ENCODE results near the gene TM2D3. TPM values are rescaled to one million over a fixed set of nuclear protein-coding genes. Genes with fewer than 3 reads are reported as not detected.

The TM2D3 gene
- 10 to 100 TPM; 39.9 to 73.1 (median 52.6) TPM for polyA plus RNA-seq

GRCh38 chr15:101652098-101652785 is at the start of gene TM2D3:
Gene TM2D3, minus strand, starts transcription at chr15:101652381. Its CDS starts 20 bp downstream, at chr15:101652361.
- H3K27ac Mint-ChIP-seq = peak within 1 kb of the TSS; percentile 94 to 98 (median 96)
- peaks cover 0 to 9% (median 6%) of the 10 kb centered on the region in 3 donors for H3K27me3 Mint-ChIP-seq (ENCODE audit: low read depth in 3 of 3)
- no peaks in the 10 kb centered on the region for H3K9me3 Mint-ChIP-seq
- DNase-seq = peak; percentile 96
- peaks cover 27 to 37% of the 10 kb centered on the region in 2 donors for H3K4me1 Mint-ChIP-seq
- H3K4me3 Mint-ChIP-seq = peak within 1 kb of the TSS; percentile 92 to 94 (median 93)
- peaks cover 0 to 10% (median 4%) of the 10 kb centered on the region in 3 donors for H3K36me3 Mint-ChIP-seq

- Mint-ChIP-seq H3K27me3 (ENCODE audit: low read depth in 3 of 3) (no peaks in the 10 kb centered on the region), H3K4me1 (peaks cover 4 to 19% of the 10 kb centered on the region in 2 donors), H3K4me3 (no peak overlapping the region), H3K36me3 (peaks cover 49 to 76% (median 55%) of the 10 kb centered on the region in 3 donors), H3K27ac (no peak overlapping the region), H3K9me3 (no peaks in the 10 kb centered on the region)
- no peak for DNase-seq
These were observed 46.1 kb upstream of the TM2D3 start for GRCh38 chr15:101698314-101698713.

- peaks cover 43 to 80% (median 50%) of the 10 kb centered on the region in 3 donors for H3K36me3 Mint-ChIP-seq
- DNase-seq = no peak
These were observed 45.3 kb upstream of the TM2D3 start for GRCh38 chr15:101697488-101697887.

GRCh38 chr15:101696829-101697228 is 44.6 kb upstream of the TM2D3 start:
- H3K27ac Mint-ChIP-seq = peak overlapping the region in 1 of 6 donors; percentile 57
- no peak overlapping the region for H3K4me3 Mint-ChIP-seq
- peaks cover 38 to 74% (median 44%) of the 10 kb centered on the region in 3 donors for H3K36me3 Mint-ChIP-seq
- H3K4me1 Mint-ChIP-seq = peaks cover 3 to 28% of the 10 kb centered on the region in 2 donors
- no peaks in the 10 kb centered on the region for H3K27me3 Mint-ChIP-seq (ENCODE audit: low read depth in 3 of 3)
- no peak for DNase-seq
- H3K9me3 Mint-ChIP-seq = no peaks in the 10 kb centered on the region

More at GRCh38 chr15:101697488-101697887, 45.3 kb upstream of the TM2D3 start:
- H3K4me1 Mint-ChIP-seq = peaks cover 3 to 28% of the 10 kb centered on the region in 2 donors
- H3K27ac Mint-ChIP-seq = no peak overlapping the region
- H3K27me3 Mint-ChIP-seq (ENCODE audit: low read depth in 3 of 3) = no peaks in the 10 kb centered on the region
- no peak overlapping the region for H3K4me3 Mint-ChIP-seq
- no peaks in the 10 kb centered on the region for H3K9me3 Mint-ChIP-seq

GRCh38 chr15:101694261-101694660 is 42.1 kb upstream of the TM2D3 start:
- H3K9me3 Mint-ChIP-seq = no peaks in the 10 kb centered on the region
- peaks cover 29 to 61% (median 30%) of the 10 kb centered on the region in 3 donors for H3K36me3 Mint-ChIP-seq
- peaks cover 3 to 28% of the 10 kb centered on the region in 2 donors for H3K4me1 Mint-ChIP-seq
- H3K27ac Mint-ChIP-seq = peak overlapping the region in 1 of 6 donors; percentile 2
- H3K27me3 Mint-ChIP-seq (ENCODE audit: low read depth in 3 of 3) = no peaks in the 10 kb centered on the region
- no peak overlapping the region for H3K4me3 Mint-ChIP-seq
- DNase-seq = no peak

GRCh38 chr15:101692801-101693598 is 40.8 kb upstream of the TM2D3 start:
- no peak for DNase-seq
- no peaks in the 10 kb centered on the region for H3K9me3 Mint-ChIP-seq
- H3K4me1 Mint-ChIP-seq = peaks cover 3 to 28% of the 10 kb centered on the region in 2 donors
- no peak overlapping the region for H3K4me3 Mint-ChIP-seq
- H3K27me3 Mint-ChIP-seq (ENCODE audit: low read depth in 3 of 3) = no peaks in the 10 kb centered on the region
- peaks cover 24 to 53% (median 28%) of the 10 kb centered on the region in 3 donors for H3K36me3 Mint-ChIP-seq
- peak overlapping the region in 1 of 6 donors; percentile 68 for H3K27ac Mint-ChIP-seq

GRCh38 chr15:101689901-101690300 is 37.7 kb upstream of the TM2D3 start:
- H3K4me3 Mint-ChIP-seq = no peak overlapping the region
- no peaks in the 10 kb centered on the region for H3K27me3 Mint-ChIP-seq (ENCODE audit: low read depth in 3 of 3)

GRCh38 chr15:101686718-101687117 is 34.5 kb upstream of the TM2D3 start:
- no peaks in the 10 kb centered on the region for H3K4me1 Mint-ChIP-seq
- peaks cover 19 to 51% (median 27%) of the 10 kb centered on the region in 3 donors for H3K36me3 Mint-ChIP-seq
- no peak for DNase-seq
- no peak overlapping the region for H3K4me3 Mint-ChIP-seq
- H3K9me3 Mint-ChIP-seq = no peaks in the 10 kb centered on the region
- H3K27me3 Mint-ChIP-seq (ENCODE audit: low read depth in 3 of 3) = peaks cover 0 to 1% (median 0%) of the 10 kb centered on the region in 3 donors
- no peak overlapping the region for H3K27ac Mint-ChIP-seq

More at GRCh38 chr15:101689901-101690300, 37.7 kb upstream of the TM2D3 start:
- Mint-ChIP-seq H3K27ac (no peak overlapping the region), H3K4me1 (peaks cover 3 to 14% of the 10 kb centered on the region in 2 donors), H3K9me3 (no peaks in the 10 kb centered on the region), H3K36me3 (peaks cover 10 to 46% (median 23%) of the 10 kb centered on the region in 3 donors)
- no peak for DNase-seq

GRCh38 chr15:101684877-101685276 is 32.7 kb upstream of the TM2D3 start:
- no peak overlapping the region for H3K27ac Mint-ChIP-seq
- H3K27me3 Mint-ChIP-seq (ENCODE audit: low read depth in 3 of 3) = peaks cover 0 to 1% (median 0%) of the 10 kb centered on the region in 3 donors
- H3K9me3 Mint-ChIP-seq = no peaks in the 10 kb centered on the region
- no peak overlapping the region for H3K4me3 Mint-ChIP-seq
- H3K36me3 Mint-ChIP-seq = peaks cover 27 to 65% (median 31%) of the 10 kb centered on the region in 3 donors
- no peaks in the 10 kb centered on the region for H3K4me1 Mint-ChIP-seq
- DNase-seq = no peak

GRCh38 chr15:101684384-101684783 is 32.2 kb upstream of the TM2D3 start:
- no peaks in the 10 kb centered on the region for H3K9me3 Mint-ChIP-seq
- H3K36me3 Mint-ChIP-seq = peaks cover 27 to 67% (median 33%) of the 10 kb centered on the region in 3 donors
- no peak for DNase-seq
- peak overlapping the region in 1 of 6 donors; percentile 25 for H3K27ac Mint-ChIP-seq
- H3K4me3 Mint-ChIP-seq = no peak overlapping the region
- H3K27me3 Mint-ChIP-seq (ENCODE audit: low read depth in 3 of 3) = peaks cover 0 to 1% (median 0%) of the 10 kb centered on the region in 3 donors
- H3K4me1 Mint-ChIP-seq = no peaks in the 10 kb centered on the region

- no peaks in the 10 kb centered on the region for H3K4me1 Mint-ChIP-seq
- peaks cover 0 to 3% (median 0%) of the 10 kb centered on the region in 3 donors for H3K27me3 Mint-ChIP-seq (ENCODE audit: low read depth in 3 of 3)
- peaks cover 41 to 69% (median 41%) of the 10 kb centered on the region in 3 donors for H3K36me3 Mint-ChIP-seq
- no peak overlapping the region for H3K27ac Mint-ChIP-seq
- no peaks in the 10 kb centered on the region for H3K9me3 Mint-ChIP-seq
- no peak for DNase-seq
- no peak overlapping the region for H3K4me3 Mint-ChIP-seq
These were observed 27.6 kb upstream of the TM2D3 start for GRCh38 chr15:101679806-101680205.

GRCh38 chr15:101676921-101677329 is 24.7 kb upstream of the TM2D3 start:
- peaks cover 0 to 1% (median 0%) of the 10 kb centered on the region in 3 donors for H3K27me3 Mint-ChIP-seq (ENCODE audit: low read depth in 3 of 3)
- no peak overlapping the region for H3K4me3 Mint-ChIP-seq
- peaks cover 36 to 67% (median 50%) of the 10 kb centered on the region in 3 donors for H3K36me3 Mint-ChIP-seq
- H3K27ac Mint-ChIP-seq = no peak overlapping the region
- H3K9me3 Mint-ChIP-seq = no peaks in the 10 kb centered on the region
- no peak for DNase-seq
- no peaks in the 10 kb centered on the region for H3K4me1 Mint-ChIP-seq

GRCh38 chr15:101675796-101676582 is 23.8 kb upstream of the TM2D3 start:
- peak overlapping the region in 1 of 5 donors; percentile 80 for H3K4me3 Mint-ChIP-seq
- H3K27me3 Mint-ChIP-seq (ENCODE audit: low read depth in 3 of 3) = peaks cover 0 to 1% (median 0%) of the 10 kb centered on the region in 3 donors
- DNase-seq = no peak
- peaks cover 33 to 67% (median 51%) of the 10 kb centered on the region in 3 donors for H3K36me3 Mint-ChIP-seq
- H3K9me3 Mint-ChIP-seq = no peaks in the 10 kb centered on the region
- H3K27ac Mint-ChIP-seq = peak overlapping the region in 2 of 6 donors; percentile 8 to 72
- H3K4me1 Mint-ChIP-seq = no peaks in the 10 kb centered on the region
